Stimulated activated CD4-positive, alpha-beta T cell treated with anti-CD3 and anti-CD28 coated beads, Interleukin-15, amount 100 ng/mL, for 1 hour (primary cell): Measurements from ENCODE around the gene COL24A1.
"Not testable (repeated sequence)": the region's sequence is repeated elsewhere in the genome, so short reads cannot be mapped to it uniquely, and the experiment has no call there.

Source experiments
- DNase-seq, 2 donors: peaks; one replicate each; pipeline ENCODE4 v3.0.0-alpha.2; 2020; ENCODE audit warnings: low read depth in 1 of 2, low spot score in 1 of 2

The COL24A1 gene

GRCh38 chr1:86084998-86085397 lies 71.6 kb downstream of the COL24A1 start:
- DNase-seq, result no peak

DNA sequence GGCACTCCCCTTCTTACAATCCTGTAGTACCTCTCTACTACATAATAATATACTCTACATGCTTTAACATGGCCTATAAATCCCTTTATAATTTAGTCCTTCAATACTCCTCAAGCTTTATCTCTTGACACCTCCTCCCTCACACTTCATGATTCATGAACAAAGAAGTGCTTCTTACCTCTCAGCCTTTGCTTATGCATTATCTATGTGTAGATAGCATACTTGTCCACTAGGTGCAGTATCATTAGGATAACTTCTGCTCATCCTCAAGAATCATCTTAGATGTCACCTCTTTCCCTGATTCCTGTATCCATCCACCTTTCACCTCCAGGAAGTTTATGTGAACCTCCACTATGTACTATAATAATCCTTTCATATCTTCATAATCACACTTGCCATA lies 74.4 kb downstream of the COL24A1 start:
- no peak for DNase-seq

DNA sequence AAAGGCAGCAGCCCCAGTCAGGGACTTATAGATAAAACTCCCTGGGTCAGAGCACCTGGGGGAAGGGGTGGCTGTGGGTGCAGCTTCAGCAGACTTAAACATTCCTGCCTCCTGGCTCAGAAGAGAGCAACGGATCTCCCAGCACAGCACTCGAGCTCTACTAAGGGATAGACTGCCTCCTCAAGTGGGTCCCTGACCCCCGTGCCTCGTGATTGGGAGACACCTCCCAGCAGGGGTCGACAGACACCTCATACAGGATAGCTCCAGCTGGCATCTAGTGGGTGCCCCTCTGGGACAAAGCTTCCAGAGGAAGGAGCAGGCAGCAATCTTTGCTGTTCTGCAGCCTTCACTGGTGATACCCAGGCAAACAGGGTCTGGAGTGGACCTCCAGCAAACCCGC lies 84.1 kb downstream of the COL24A1 start:
- not testable (repeated sequence) for DNase-seq

DNA sequence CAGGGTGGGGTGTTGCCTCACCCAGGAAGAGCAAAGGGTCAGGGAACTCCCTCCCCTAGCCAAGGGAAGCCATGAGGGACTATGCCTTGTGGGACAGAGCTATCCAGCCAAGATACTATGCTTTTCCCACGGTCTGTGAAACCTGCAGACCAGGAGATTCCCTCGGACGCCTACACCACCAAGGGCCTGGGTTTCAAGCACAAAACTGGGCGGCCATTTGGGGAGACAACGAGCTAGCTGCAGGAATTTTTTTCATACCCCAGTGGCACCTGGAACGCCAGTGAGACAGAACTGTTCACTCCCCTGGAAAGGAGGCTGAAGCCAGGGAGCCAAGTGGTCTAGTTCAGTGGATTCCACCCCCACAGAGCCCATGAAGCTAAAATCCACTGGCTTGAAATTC lies 84.7 kb downstream of the COL24A1 start:
- DNase-seq, result not testable (repeated sequence)

- DNase-seq, result no peak
Observed at GRCh38 chr1:86069757-86070145, 86.8 kb downstream of the COL24A1 start.

DNA sequence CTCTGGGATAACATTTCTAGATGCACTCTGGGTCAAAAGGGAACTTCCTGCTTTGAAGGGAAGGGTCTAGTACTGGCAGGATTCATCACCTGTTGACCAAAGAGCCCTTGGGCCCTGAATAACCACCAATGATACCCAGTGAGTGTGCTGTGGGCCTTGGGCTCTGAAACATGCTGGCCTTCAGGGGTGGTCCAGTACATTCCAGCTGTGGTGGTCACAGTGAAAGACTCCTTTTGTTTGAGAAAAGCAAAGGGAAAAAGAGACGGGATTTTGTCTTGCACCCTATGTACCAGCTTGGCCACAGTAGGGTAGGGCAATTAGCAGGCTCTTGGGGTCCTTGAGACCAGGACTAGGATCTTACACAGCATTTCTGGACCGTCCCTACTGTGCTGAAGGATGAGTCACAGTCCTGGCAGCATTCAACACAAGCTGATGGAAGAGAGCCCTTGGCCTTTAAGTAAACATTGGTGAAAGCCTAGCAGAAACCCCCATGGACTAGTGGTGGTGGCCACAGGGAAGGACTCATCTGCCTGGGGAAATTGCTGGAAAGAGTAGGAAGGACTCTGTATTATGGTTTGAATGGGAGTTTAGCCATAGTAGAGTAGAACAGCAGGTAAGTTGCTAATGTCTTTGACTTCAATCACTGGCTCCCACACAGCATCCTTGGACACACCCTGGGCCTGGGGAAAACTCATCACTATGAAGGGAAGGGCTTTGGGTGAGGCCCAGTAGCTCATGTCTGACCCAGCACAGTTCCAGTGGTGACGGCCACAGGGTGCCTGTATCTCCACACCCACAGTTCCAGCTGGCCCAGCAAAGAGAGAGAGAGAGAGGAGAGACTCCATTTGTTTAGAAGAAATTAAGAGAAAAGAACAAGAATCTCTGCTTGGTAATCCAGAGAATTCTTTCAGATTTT lies 87.5 kb downstream of the COL24A1 start:
- DNase-seq, result no peak

DNA sequence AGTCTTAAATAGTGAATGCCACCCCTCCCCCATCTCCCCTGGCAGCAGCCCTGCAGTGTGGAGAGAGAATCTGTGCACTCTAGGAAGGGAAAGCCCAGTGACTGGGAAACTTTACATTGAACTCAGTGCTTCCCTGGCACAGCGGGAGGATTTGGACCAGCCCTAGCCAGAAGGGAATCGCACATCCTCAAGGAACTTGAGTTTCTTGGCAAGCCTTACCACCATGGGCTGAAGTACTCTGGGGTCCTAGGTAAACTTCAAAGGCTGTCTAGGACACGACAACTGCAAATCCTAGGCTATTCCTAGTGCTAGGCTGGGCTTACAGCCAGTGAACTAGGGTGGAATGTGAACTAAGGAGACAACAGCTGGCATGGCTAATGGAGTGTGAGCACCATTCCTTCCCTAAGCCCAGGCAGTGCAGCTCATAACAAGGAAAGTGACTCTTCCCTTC lies 88.3 kb downstream of the COL24A1 start:
- DNase-seq, result no peak

GRCh38 chr1:86067626-86068025 lies 88.9 kb downstream of the COL24A1 start:
- DNase-seq, result no peak

GRCh38 chr1:86064899-86065298 lies 91.7 kb downstream of the COL24A1 start:
- no peak for DNase-seq

DNA sequence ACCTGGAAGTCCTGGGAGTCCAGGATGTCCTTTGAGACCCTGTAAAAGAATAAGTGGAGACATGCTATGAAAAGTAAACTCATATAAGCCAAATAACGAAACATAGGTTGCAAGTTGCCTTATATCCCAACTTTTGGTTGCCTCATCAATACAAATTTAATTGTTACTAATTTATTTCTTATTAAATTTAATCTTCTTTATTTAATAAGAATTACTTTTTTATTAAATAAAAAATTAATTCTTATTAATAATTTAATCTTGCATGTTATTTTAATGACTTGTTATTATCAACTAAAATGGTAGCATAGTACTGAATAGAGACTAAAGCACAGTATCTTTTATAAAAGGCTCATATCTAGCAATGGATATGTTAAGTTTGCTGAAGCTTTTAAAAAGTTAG lies 92.9 kb downstream of the COL24A1 start:
- DNase-seq, result no peak

DNA sequence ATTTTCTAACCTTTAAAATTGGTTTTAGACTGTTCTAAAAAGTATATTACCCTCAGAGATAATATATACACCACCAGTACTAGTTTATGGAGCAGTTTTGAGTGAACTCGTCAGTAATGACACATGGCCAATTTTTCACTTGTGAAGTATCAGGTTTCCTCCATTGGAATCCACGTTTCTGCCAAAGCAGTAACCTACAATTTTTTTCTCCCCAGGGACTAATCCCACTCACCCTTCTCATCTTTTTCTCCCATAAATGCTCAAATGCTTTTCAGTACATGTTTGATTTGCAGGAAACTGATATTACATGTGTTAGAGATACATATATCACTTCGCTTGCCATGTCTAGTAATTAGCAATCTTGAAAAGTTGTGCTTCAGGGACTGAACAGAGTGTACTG lies 94.1 kb downstream of the COL24A1 start:
- no peak for DNase-seq

- DNase-seq, result no peak
Observed at GRCh38 chr1:86061551-86061990, 95.0 kb downstream of the COL24A1 start.

DNA sequence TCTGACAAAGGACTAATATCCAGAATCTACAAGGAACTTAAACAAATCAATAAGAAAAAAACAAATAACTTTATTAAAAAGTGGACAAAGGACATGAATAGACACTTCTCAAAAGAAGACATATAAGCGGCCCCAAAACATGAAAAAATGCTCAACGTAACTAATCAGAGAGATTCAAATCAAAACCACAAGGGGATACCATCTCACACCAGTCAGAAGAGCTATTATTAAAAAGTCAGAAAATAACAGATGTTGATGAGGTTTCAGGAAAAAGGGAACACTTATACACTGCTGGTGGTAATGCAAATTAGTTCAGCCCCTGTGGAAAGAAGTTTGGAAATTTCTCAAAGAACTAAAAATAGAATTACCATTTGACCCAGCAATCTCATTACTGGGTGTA lies 102.2 kb downstream of the COL24A1 start:
- DNase-seq, result no peak

- no peak for DNase-seq
Observed at GRCh38 chr1:86052948-86053698, 103.4 kb downstream of the COL24A1 start.

GRCh38 chr1:86035101-86035500 lies 121.5 kb downstream of the COL24A1 start:
- DNase-seq, result no peak

DNA sequence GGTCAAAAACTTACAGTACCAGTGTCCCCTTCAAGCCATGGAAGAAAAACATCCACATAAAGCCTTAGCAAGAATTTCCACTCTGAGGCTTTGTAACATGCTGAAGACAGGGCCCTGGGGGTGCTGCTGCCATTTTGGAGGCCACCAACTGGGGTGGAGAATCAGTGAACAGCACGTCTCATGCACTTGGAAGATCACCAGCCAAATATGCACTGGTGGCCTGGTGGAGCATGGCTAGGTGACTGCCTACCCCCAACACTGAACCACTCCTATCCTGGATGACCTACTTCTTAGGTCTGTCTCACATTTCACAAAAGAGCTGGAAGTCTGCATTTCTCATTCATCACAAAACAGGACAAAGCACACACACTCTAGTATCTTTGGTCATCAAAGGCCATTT lies 126.4 kb downstream of the COL24A1 start:
- DNase-seq, result no peak

DNA sequence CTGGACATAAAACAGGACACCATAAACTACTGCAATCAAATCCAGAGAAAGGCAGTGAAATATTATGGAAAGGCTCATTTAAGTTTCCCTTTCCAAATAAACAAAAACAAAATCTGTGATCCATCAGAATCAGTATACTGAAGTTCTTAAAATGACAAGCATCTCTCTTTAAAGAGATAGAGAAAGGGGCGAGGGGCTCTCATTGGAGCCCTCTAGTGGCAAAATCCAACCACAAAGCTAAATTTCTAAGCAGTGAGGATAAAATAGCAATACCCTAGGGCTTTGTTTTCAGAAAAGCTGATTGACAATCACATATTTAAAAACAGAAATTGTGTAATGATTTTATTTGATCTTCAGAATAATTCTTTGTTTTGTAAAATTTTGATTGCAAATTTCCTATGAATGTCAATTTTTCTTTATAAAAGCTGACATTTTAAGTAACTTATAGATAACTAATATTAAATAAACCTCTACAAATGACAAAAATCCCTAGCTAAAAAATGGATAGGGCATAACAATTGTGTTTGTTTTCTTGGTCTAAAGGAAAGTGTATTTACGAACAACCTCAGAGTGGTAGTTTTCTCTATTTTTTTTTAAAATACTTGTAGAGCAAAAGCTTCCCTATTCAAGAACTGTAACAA lies 138.2 kb downstream of the COL24A1 start:
- DNase-seq, result no peak

- no peak for DNase-seq
Observed at GRCh38 chr1:86016076-86016759, 140.4 kb downstream of the COL24A1 start.

- DNase-seq, result no peak
Observed at GRCh38 chr1:86015375-86015774, 141.2 kb downstream of the COL24A1 start.

DNA sequence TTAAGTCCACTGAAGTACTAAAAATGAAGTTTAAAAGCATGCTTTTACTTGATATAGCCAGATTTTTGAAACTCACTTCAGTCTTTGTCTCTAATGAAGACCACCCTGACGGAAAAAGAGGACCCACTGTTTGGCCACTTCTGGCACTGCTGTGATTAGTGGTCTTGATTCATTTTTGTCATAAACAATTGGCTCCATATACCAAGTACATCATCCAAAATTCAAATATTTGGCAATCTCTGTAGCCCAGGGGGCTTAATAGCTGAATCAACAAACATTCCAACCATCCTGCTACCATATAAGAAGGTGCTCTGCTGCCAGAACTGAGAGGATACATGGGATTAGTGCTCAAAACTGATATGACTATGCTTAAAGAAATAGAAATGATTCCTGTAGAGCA lies 156.0 kb downstream of the COL24A1 start:
- no peak for DNase-seq
